NCI-H2171 treated with DMSO at 0.1 percent for 48 hours (cell line): Measurements from ENCODE around the gene LBP.
"Not testable (repeated sequence)": the region's sequence is repeated elsewhere in the genome, so short reads cannot be mapped to it uniquely, and the experiment has no call there.

Experiments used
- DNase-seq: peaks from one replicate; lab custom pipeline; 2025; lab: John Stamatoyannopoulos, UW

Gene LBP, protein sequence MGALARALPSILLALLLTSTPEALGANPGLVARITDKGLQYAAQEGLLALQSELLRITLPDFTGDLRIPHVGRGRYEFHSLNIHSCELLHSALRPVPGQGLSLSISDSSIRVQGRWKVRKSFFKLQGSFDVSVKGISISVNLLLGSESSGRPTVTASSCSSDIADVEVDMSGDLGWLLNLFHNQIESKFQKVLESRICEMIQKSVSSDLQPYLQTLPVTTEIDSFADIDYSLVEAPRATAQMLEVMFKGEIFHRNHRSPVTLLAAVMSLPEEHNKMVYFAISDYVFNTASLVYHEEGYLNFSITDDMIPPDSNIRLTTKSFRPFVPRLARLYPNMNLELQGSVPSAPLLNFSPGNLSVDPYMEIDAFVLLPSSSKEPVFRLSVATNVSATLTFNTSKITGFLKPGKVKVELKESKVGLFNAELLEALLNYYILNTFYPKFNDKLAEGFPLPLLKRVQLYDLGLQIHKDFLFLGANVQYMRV

DNA sequence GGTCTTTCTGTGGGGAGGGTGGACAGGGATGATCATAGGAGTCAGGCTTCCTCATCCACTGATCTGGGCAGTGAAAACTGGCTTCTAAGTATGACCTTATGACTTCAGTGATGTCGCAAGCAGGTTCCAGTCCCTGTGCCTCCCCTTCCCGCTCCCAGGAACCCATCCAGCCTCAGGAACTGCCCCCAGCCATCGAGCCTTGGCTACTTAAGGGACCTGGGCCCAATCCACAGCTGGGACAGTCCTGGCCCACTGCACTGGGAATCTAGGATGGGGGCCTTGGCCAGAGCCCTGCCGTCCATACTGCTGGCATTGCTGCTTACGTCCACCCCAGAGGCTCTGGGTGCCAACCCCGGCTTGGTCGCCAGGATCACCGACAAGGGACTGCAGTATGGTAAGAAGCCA lies at the start of gene LBP:
Gene LBP, plus strand, starts transcription at position 236 of the 405 bp plus-strand sequence. Its CDS starts 35 bp downstream, at position 271.
- DNase-seq: no peak

DNA sequence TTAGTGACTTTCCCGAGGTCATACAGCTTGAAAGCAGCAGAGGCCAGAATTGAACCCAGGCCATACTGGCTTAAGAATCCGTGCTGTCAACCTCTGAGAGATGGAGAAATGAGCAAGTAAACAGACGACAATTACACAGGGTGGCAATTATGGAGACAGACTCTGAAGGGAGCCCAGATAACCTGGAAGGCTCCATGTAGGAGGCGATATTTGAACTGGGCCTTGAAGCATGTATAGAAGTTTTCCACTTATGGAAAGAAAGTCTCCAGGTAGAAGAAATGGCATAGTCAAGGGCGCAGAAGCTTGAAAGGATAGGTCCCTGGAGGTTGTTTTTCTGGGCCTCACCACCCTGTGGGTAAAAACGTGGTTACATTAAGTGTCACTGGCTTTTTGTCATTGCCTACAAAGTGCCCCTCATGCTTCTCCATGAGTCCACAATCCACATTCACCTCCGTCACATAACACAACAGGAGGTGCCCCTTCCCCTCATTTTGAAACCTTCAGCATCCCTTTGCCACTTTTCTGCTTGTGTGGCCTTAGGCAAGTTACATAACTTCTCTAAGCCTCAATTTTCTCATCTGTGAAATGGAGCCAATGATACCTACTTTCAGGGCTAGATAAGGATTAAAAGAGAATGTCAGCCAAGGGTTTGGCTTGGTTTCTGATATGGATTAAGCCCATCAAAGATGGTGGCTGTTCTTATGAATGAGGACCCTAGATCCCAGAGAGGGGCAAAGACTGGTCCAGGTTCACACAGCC lies 48.2 kb upstream of the LBP start:
- no peak for DNase-seq

DNA sequence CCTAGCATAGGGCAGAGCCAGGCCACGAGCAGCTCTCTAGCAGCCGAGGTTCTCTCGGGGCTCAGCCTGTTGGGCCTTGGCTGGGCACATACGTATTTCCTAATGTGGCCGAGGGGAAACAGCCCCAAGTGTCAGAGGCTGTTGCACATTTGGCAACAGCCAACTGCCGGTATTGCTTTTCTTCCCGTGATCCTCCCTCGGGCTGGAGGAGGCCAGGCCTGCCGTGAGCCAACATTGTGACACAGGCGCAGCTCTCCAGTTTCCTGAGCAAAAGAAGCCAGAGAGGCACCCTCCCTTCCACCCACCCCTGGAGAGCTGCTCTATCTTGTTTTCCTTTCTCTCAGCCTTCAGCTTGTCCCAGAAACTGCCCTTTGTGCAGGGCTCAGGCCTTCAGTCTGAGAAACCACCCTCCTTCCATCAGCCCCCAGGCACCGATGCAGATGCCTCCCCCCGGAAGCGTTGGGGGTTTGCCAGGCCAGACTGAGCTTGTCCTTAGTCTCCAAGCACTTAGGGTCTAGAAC lies 47.5 kb upstream of the LBP start:
- no peak for DNase-seq

DNA sequence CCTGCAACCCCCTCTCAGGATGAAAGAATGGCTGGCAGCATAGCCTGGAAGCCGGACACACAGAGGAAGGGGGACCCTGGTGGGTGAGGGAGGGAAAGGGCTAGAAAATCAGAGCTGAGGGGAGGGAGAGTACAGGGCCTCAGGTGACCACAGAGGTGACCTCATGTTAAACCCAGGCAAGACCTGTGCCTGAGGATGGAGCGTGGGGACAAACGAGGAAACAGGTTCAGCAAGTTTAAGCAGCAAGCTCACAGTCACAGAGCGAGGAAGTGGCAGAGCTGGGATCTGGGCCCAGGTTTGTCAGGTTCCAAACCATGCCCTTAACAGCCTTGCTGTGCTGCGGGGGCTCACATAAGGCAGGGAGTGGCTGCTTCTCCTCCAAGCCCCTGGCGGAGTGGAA lies 46.3 kb upstream of the LBP start:
- DNase-seq: no peak

DNA sequence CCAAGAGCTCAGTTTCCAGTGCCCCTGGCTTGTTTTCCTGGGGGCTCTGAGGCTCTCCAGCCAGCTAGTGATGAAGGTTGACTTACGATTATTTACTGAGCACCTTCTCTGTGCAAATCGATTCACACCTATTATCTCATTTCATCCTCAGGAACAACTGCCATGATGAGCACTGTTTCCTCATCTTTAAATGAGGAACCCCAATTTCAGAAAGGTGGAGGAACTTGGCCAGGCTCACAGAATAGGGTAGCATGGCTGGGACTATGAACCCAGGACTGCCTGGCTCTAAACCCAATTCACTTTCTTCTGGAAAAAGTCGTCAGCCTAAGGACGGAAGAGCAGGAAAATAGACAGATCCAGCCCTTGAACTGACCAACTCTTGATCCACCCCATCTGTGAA lies 45.8 kb upstream of the LBP start:
- DNase-seq: no peak

DNA sequence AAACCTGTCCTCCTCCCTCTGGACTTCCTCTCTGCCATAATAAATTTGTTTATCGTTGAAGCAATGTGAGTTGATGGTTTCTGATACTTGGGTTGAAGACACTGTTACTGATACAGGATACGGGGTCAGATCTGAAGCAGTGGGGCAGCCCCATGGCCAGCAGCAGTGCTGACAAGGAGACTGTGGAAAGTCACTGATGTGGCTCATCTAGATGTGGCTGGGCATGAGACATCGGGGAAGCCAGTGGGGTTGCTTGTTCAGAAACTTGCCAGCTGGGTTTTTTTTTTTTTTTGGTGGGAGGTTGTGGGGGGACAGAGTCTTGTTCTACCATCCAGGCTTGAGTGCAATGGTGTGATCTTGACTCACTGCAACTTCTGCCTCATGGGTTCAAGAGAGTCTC lies 45.0 kb upstream of the LBP start:
- no peak for DNase-seq

DNA sequence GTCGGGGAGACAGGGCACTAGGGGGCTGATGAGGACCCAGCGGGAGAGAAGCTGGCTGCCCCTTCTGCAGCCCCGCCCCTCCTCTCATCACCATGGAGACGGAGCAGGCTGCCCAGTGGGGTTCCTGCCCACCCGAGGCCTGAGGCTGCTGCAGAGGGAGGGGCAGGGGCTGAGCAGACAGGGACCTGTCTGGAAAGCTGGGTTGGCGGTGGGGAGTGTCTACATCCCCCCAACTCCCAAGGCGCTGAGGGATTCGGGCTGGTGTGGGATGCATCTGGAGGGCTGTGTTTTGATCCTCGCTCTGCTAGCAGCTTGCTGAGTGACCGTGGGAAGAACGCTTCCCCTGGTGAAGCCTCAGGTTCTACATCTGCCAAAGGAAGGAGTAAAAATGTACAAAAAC lies 43.5 kb upstream of the LBP start:
- DNase-seq: no peak

DNA sequence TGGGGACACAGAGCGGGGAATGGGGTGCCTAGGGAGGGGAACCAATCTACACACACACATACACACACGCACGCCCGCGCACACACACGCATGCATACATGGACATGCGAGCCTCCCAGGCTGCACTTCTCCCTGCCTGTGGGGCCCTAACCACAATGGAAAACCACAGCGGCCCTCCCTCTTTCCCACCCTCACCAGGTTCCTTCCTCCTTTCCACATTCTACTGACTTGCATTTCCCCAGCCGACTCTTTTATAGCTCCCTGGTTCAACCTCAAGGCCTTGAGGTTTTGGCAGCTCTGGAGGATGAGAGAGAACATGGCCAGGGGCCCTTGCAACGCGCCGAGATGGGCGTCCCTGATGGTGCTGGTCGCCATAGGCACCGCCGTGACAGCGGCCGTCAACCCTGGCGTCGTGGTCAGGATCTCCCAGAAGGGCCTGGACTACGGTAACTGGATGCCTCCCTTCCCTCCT lies 42.3 kb upstream of the LBP start, which contains the start of gene BPI:
Gene BPI, plus strand, starts transcription at position 249 of the 472 bp plus-strand sequence. Its CDS starts 68 bp downstream, at position 317.
- no peak for DNase-seq

DNA sequence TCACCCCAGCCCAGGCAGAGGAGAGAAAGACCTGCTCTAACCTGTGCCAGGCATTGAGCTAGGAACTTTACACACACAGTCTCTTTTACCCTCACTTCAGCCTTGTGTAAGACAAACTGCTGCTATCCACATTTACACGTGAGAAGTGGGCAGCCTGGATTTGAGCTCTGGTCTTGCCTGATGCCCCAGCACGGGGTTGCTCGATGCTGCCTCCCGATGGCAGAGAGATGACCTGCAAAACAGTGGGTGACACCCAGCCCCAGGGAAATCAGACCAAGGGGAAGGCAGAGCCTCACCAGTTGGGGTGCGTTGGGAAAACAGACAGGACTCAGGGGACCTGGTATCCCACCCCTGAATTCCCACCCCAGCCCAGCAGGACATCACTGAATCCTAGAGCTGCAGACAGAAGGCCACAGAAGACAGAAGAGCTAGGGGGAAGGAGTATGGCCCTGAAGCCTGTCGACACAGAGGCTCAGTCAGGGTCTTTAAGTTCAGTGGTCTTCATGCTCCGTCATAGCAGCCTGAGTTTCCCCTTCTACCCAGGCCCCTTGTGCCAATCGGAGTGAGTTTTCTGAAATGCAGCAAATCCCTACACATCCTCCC lies 41.3 kb upstream of the LBP start:
- DNase-seq: no peak

DNA sequence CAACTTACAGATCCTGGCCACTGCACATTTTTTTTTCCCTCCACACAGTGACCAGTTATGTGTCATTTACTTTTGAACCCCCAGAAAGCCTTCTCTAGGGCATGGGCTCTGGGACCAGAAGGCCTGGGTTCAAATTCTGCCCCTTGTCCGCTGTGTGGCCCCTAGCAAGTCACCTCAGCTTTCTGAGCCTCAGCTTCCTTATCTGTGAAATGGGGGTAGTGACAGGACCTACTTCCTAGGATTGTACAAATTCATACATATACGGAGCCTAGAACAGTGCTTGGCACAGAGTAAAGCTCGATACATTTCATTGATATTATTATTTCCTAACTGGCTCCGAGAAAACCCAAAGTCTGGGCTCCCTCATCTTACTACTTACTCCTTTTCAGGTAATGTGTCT lies 40.7 kb upstream of the LBP start:
- no peak for DNase-seq

DNA sequence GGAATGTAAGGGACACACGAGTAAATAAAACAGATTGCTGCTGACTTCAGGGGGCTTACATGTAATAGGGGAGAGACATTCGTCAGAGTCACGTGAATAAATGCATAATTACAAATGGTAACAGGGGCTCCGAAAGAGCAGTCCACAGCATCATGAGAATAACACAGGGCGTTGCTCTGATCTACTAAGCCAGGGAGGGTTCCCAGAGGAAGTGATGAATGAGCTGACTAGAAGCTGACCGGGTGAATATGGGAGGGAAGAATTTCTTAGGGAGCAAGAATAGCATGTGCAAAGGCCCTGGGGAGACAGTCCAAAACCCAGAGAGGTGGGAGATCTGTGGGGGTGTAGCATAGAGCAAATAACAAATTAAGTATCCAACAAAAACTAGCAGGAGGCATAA lies 39.9 kb upstream of the LBP start:
- no peak for DNase-seq

DNA sequence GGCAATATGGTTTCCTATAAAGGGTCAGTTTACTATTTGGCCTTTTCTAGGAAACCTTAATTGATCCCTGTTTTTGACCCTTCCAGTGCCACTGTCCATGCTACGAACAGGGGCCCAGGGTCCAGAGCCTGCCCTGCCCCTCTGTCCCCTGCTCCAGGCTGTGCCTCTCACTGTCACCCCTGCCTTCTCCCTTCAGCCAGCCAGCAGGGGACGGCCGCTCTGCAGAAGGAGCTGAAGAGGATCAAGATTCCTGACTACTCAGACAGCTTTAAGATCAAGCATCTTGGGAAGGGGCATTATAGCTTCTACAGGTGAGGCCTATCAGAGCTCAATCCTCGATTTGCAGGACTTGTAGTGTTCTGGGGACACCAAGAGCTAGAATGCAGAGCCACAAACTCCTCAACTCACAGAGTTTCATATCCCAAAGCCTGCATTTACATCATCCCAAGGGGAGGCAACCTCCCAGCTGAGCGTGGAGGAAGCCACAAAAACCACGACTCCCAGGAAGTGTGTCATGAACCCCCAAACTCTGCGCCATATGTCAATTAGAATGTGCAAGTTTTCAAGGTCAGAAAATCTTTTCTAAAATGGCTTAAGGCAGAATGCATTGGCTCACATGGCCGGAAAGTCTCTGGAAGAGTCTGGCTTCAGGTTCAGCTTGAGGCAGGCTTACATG lies 38.8 kb upstream of the LBP start:
- no peak for DNase-seq

DNA sequence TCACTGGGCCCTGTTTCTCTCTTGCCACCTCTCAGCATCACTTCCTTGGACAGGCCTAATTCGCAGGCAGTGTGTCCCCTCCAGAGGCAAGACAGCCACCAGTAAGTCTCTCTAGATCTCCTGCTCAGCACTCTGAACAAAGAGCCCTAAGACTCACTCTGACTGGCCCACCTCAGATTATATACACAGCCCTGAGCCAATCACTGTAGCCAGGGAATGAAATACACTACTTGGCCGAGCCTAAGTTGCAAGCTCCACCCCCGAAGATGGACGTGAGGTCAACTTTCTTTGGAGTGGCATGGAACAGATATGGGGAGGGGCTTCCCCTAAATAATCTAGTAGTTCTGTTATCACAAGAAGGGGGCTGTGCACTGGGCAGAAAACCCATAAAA lies 38.2 kb upstream of the LBP start:
- DNase-seq: no peak

DNA sequence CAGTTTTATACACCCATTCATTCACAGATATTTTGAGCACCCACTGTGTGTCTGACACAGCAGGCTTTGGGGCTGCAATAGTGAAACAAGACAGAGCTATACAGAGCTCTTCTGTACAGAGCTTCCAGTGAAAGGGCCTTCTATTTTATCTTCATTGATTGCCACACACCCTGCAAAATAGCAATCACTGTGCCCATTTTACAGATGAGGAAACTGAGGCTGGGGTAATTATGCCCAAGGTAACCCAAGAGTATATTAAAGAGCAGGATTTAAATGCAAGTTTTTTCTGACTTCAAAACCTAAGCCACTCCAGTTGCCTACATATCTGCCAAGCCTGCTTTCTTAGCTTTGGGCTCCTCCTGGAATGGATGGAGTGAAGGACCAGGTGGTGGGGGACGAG lies 37.8 kb upstream of the LBP start:
- DNase-seq: no peak

DNA sequence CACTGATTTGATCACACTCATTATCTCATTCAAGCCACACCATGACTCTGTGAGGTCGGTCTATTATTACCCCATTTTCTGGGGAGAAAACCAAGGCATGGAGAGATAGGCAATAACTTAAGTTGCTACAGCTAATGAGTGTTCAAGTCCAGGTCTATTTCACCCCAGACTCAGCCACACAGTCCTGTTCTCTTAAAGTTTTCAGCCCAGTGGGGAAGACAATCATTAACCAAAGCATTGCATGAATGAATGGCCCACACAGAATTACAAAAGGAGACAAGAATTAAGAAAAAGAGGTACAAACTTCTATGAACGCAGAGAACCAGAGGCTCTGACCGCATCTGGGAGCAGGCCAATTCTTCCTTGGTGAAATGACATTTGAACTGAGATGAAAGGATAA lies 35.2 kb upstream of the LBP start:
- DNase-seq: no peak

DNA sequence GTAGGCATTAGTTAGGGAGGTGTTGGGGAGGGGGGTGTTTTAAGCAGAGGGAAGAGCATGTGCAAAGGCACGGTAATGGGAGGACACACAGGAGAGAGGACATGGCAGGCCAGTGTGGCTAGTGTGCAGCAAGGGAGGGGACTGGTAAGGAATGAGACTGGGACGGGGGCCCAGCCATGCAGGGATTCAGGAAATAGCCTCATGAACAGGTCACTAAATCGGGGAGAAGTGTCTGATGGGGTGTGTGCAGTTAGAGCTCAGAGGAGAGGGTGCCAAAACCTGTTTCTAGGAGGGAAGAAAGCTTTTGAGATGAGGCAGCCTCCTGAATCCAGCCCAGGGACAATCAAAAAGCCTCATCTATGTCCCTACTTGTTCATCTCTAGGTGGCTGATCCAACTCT lies 34.8 kb upstream of the LBP start:
- no peak for DNase-seq

DNA sequence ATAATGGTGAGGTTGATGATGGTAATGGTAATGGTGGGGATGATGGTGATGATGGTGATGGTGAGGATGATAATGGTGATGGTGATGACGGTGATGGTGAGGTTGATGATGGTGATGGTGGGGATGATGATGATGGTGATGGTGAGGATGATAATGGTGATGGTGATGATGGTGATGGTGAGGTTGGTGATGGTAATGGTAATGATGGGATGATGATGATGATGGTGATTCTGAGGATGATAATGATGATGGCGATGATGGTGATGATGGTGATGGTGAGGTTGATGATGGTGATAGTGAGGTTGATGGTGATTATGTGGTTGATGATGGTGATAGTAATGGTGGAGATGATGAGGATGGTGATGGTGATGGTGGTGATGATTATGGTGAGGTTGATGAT lies 32.6 kb upstream of the LBP start:
- no peak for DNase-seq

DNA sequence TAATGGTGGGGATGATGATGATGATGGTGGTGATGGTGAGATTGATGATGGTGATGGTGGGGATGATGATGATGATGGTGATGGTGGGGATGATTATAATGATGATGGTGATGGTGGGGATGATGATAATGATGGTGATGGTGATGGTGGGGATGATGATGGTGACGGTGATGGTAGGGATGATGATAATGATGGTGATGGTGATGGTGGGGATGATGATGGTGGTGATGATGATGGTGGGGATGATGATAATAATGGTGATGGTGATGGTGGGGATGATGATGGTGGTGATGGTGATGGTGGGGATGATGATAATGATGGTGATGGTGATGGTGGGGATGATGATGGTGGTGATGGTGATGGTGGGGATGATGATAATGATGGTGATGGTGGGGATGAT lies 31.9 kb upstream of the LBP start:
- not testable (repeated sequence) for DNase-seq

DNA sequence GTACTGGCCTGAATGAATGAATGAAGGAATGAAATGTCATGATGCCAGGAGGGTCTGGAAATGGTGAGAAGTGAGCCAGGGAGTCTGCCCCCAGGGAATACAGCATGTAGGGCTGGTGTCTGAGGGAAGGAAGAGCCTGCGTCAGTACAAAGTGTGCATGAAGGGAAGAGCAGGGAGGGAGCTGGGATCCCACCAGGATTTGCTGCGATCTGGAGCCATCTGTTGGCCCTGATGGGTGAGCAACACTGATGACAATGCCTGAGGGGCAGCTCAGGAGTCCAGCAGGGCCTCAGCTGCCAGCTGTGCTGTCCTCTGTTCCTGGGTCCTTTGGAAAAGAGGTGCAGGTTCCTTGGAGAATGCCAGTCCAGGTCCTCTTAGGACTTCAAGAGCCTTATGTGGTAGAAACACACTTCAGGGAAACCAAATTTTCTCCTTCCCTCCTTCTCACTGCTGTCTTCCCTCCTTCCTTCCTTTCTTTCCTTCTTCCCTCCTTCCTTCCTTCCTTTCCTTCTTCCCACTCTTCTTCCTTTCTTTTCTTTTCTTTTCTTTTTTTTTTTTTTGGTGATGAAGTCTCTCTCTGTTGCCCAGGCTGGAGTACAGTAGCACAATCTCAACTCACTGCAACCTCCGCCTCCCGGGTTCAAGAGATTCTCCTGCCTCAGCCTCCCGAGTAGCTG lies 30.9 kb upstream of the LBP start:
- peak; percentile 55 for DNase-seq

DNA sequence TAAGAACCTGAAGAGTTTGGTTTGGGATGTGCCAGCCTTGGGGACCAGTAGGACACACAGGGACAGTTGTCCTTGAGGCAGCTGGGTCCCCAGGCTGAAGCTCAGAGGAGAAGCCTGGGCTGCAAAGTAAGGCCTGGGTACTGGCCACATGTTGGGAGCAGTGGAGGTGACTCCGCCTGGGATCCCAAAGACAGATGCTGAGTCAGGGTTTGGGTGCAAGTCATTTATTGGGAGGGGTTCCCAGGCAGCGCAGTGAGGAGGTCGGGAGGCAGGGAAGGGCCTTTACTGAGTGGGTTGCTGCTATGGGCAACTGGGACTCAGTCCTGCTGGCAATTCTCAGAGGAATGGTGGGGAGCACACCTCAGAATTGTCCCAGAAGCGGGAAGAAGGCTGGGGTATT lies 29.9 kb upstream of the LBP start:
- no peak for DNase-seq

DNA sequence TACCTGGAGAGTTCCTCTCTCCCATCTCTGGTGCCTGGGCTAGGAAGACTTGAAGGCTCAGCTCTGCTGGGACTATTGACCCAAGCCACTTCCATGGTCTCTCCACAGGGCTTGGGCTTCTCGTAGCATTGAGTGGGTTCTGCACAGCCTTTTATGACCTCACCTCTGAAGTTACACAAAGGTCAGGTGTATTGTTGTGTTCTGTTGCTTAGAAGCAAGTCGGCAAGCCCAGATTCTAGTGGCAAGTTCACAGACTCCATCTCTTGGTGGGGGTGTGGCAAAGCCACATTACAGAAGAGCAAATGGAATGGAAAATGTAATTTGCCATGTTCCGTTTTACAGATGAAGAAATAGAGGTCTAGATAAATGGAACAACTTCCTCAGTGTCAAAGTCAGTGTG lies 28.9 kb upstream of the LBP start:
- no peak for DNase-seq
